ENCODE measurements around the gene RASSF5. TPM values are rescaled to one million over a fixed set of nuclear protein-coding genes. Genes with fewer than 3 reads are reported as not detected.

Gene RASSF5
- total RNA-seq, 1 donor from 2014 or later, result 7.8 TPM

DNA sequence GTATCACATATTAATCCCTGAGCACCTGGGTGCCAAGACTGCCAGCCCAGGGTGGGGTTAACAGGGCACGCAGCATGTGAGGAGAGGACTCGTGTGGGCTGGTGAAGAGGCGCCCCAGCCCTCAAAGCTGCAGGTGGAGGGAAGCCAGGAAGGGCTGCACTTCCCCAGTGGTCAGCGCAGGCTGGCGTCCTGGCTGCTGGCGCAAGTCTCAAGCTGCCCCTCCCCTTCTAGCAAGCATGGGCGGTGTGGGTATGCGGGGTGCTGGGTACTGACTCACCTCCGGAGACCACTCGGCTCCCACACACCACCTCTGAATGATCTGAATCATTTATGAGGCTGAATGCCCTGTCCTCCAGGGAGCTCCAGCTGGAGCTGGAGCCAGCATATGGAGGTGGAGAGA, 60.9 kb downstream of the RASSF5 start:
- Histone ChIP-seq H3K36me3 (no peaks in the 10 kb centered on the region), H3K27me3 (ENCODE audit: low read depth) (no peaks in the 10 kb centered on the region), H3K4me3 (no peak overlapping the region), H3K4me1 (peaks cover 1% of the 10 kb centered on the region), H3K9me3 (replicated peaks) (no peaks in the 10 kb centered on the region), H3K27ac (replicated peaks) (no peak overlapping the region)
- no peak for TF ChIP-seq CTCF (IDR thresholded peaks at IDR 0.05; ENCODE audit: borderline replicate concordance)
- intact Hi-C loops (cut with micrococcal nuclease), result no loop called here
- DNase-seq, result no peak

DNA sequence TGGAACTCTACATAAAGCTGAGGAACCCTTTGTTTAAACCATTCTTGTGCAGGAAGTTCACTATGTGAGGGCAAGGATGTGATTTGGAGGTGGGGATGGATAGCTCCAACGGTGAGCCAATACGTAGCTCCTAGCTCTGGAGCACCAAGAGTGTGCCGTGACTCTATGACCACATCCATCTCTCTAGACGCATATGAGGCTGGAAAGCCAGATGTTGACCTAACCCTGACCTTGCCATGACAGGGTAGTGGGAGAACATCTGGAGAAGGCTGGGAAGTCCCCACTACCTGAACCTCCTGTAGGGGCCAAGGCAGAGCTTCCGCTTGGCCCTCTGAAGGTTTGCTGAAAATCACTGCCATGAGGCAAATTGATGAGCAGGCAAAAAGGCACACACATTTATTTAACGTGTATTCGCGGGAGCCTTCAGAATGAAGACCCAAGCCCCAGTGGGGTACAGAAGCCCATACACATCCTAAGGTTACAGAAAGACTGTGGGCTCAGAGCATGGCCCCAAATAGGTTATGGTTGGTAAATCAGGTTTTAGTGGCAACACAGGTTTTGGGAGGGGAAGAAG, 61.5 kb downstream of the RASSF5 start:
- no peaks in the 10 kb centered on the region for H3K27me3 ChIP-seq (ENCODE audit: low read depth)
- no peak for TF ChIP-seq CTCF (IDR thresholded peaks at IDR 0.05; ENCODE audit: borderline replicate concordance)
- intact Hi-C loops (cut with micrococcal nuclease), result no loop called here
- DNase-seq, result no peak
- H3K4me1 ChIP-seq, result no peaks in the 10 kb centered on the region
- H3K4me3 ChIP-seq, result no peak overlapping the region
- no peaks in the 10 kb centered on the region for H3K9me3 ChIP-seq (replicated peaks)
- no peak overlapping the region for H3K27ac ChIP-seq (replicated peaks)
- H3K36me3 ChIP-seq, result no peaks in the 10 kb centered on the region

DNA sequence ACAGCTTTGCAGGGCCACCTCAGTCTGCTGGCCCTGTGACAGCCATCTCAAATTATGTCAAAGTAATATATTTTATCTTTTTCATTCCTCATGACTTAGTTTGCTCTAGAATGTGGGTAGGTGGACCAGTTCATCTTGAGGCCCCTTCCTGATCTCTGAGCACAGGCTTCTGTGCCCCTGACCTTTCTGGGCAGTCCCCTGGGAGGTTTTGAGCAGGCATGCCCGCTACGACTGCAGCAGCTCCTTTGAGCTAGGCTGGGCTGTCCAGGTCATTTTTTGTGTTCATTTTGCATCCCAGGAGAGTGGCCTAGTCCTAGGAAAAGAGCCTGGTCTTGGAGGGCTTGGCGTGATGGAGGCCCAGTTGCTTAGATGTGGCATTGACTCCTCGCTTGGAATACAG, 62.2 kb downstream of the RASSF5 start:
- TF ChIP-seq CTCF (IDR thresholded peaks at IDR 0.05; ENCODE audit: borderline replicate concordance), result no peak
- H3K27me3 ChIP-seq (ENCODE audit: low read depth), result no peaks in the 10 kb centered on the region
- intact Hi-C loops (cut with micrococcal nuclease), result no loop called here
- DNase-seq, result no peak
- peaks cover 2% of the 10 kb centered on the region for H3K4me1 ChIP-seq
- no peak overlapping the region for H3K4me3 ChIP-seq
- no peak overlapping the region for H3K27ac ChIP-seq (replicated peaks)
- H3K36me3 ChIP-seq, result no peaks in the 10 kb centered on the region
- H3K9me3 ChIP-seq (replicated peaks), result no peaks in the 10 kb centered on the region

DNA sequence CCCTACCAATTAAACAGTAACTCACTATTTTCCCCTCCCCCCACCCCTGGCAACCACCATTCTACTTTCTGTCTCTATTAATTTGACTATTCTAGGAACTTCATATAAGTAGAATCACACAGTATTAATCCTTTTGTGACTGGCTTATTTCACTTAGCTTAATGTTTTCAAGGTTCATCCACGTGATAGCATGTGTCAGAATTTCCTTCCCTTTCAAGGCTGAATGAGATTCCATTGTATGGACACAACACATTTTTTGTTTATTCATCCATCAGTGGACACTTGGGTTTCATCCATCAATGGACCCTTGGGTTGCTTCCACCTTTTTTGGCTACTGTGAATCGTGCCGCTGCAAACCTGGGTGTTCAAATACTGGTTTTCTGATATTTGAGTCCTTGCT, 63.2 kb downstream of the RASSF5 start:
- DNase-seq, result no peak
- Histone ChIP-seq H3K9me3 (replicated peaks) (no peaks in the 10 kb centered on the region), H3K4me3 (no peak overlapping the region), H3K27me3 (ENCODE audit: low read depth) (no peaks in the 10 kb centered on the region), H3K4me1 (peaks cover 12% of the 10 kb centered on the region), H3K36me3 (no peaks in the 10 kb centered on the region), H3K27ac (replicated peaks) (no peak overlapping the region)
- intact Hi-C loops (cut with micrococcal nuclease), result no loop called here
- TF ChIP-seq CTCF (IDR thresholded peaks at IDR 0.05; ENCODE audit: borderline replicate concordance), result no peak

- Histone ChIP-seq H3K27ac (replicated peaks) (no peak overlapping the region), H3K9me3 (replicated peaks) (no peaks in the 10 kb centered on the region), H3K36me3 (no peaks in the 10 kb centered on the region), H3K27me3 (ENCODE audit: low read depth) (no peaks in the 10 kb centered on the region), H3K4me1 (peaks cover 23% of the 10 kb centered on the region), H3K4me3 (no peak overlapping the region)
- DNase-seq, result no peak
- intact Hi-C loops (cut with micrococcal nuclease), result no loop called here
- no peak for TF ChIP-seq CTCF (IDR thresholded peaks at IDR 0.05; ENCODE audit: borderline replicate concordance)
Observed at GRCh38 chr1:206572835-206573234, 65.5 kb downstream of the RASSF5 start.

All from left ventricle myocardium inferior (tissue), 1 donor.